Neuronal stem cell (in vitro differentiated cells): Measurements from ENCODE around the gene ZNF184.
A peak's percentile ranks its signal among the peaks of the same experiment; 100 is the strongest.

Experiments
- DNase-seq: peaks from one replicate; pipeline ENCODE4 v3.0.0-alpha.2; 2013; ENCODE audit warnings: low spot score
- H2AFZ ChIP-seq: one replicate; pipeline ENCODE4 v1.6.1; 2013; ENCODE audit warnings: mild to moderate bottlenecking, low read length, inconsistent platforms
- H2AK5ac ChIP-seq: 2 replicates; pipeline ENCODE4 v1.6.1; 2013; ENCODE audit warnings: low read depth, mild to moderate bottlenecking, inconsistent platforms, low read length, moderate library complexity, mixed read lengths
- H2BK120ac ChIP-seq: 2 replicates; pipeline ENCODE4 v1.6.1; 2013; ENCODE audit warnings: low read depth, mild to moderate bottlenecking, inconsistent platforms, low read length, moderate library complexity, mixed read lengths
- H2BK12ac ChIP-seq: one replicate; pipeline ENCODE4 v1.6.1; 2013; ENCODE audit warnings: low read length, inconsistent platforms
- H2BK15ac ChIP-seq: 2 replicates; pipeline ENCODE4 v1.6.1; 2013; ENCODE audit warnings: mild to moderate bottlenecking, low read length, inconsistent platforms, mixed read lengths
- H2BK5ac ChIP-seq: one replicate; pipeline ENCODE4 v1.6.1; 2013; ENCODE audit warnings: inconsistent platforms, mild to moderate bottlenecking, low read length, moderate library complexity
- H3K14ac ChIP-seq: one replicate; pipeline ENCODE4 v1.6.1; 2013; ENCODE audit warnings: low read length, inconsistent platforms
- H3K18ac ChIP-seq: 2 replicates; pipeline ENCODE4 v1.6.1; 2013; ENCODE audit warnings: low read length, inconsistent platforms
- H3K23ac ChIP-seq: 2 replicates; pipeline ENCODE4 v1.6.1; 2013; ENCODE audit warnings: low read depth, mild to moderate bottlenecking, mixed read lengths, low read length, inconsistent platforms; ENCODE audit not compliant: poor library complexity
- H3K27ac ChIP-seq: replicated peaks from 3 replicates; pipeline ENCODE4 v1.5.1; 2013; ENCODE audit warnings: low read length, inconsistent platforms
- H3K27me3 ChIP-seq, 3 experiments: 2 replicates each; pipeline ENCODE4 v1.6.1; 2013; ENCODE audit warnings: low read length in 3 of 3, mild to moderate bottlenecking in 2 of 3, inconsistent platforms in 1 of 3, low read depth in 1 of 3, mixed read lengths in 1 of 3, moderate library complexity in 1 of 3; ENCODE audit not compliant: control insufficient read depth in 3 of 3, insufficient read depth in 3 of 3
- H3K36me3 ChIP-seq, 2 donors: replicated peaks in 1 of 2; 2 replicates each; pipeline ENCODE4 v1.6.1; 2013; ENCODE audit warnings: low read length in 2 of 2; ENCODE audit not compliant: control insufficient read depth in 2 of 2, insufficient read depth in 2 of 2
- H3K4ac ChIP-seq: 2 replicates; pipeline ENCODE4 v1.6.1; 2013; ENCODE audit warnings: inconsistent platforms, mild to moderate bottlenecking, low read length, moderate library complexity
- H3K4me1 ChIP-seq, 2 donors: 1 replicate in 1 of 2; 2 replicates in 1 of 2; pipeline ENCODE4 v1.6.1; 2013; ENCODE audit warnings: low read length in 2 of 2, low read depth in 1 of 2; ENCODE audit not compliant: control insufficient read depth in 2 of 2, insufficient read depth in 1 of 2
- H3K4me2 ChIP-seq: one replicate; pipeline ENCODE4 v1.6.1; 2013; ENCODE audit warnings: mild to moderate bottlenecking, low read length, inconsistent platforms; ENCODE audit not compliant: insufficient read depth, poor library complexity, severe bottlenecking
- H3K4me3 ChIP-seq, 2 donors: 2 replicates each; pipeline ENCODE4 v1.5.1; 2013; ENCODE audit warnings: low read length in 2 of 2, mild to moderate bottlenecking in 2 of 2, inconsistent platforms in 1 of 2, moderate library complexity in 1 of 2
- H3K79me1 ChIP-seq: one replicate; pipeline ENCODE4 v1.6.1; 2013; ENCODE audit warnings: low read depth, mild to moderate bottlenecking, inconsistent platforms, low read length, moderate library complexity
- H3K9ac ChIP-seq: one replicate; pipeline ENCODE4 v1.6.1; 2013; ENCODE audit warnings: mild to moderate bottlenecking, low read depth, low read length, inconsistent platforms; ENCODE audit not compliant: poor library complexity
- H3K9me3 ChIP-seq, 2 donors: replicated peaks in 1 of 2; 2 replicates each; pipeline versions ENCODE3 to v1.6.1; 2013; ENCODE audit warnings: low read length in 2 of 2, mild to moderate bottlenecking in 2 of 2, inconsistent platforms in 1 of 2, low read depth in 1 of 2, mixed read lengths in 1 of 2, moderate library complexity in 1 of 2; ENCODE audit not compliant: control insufficient read depth in 2 of 2, insufficient read depth in 1 of 2
- H4K8ac ChIP-seq: one replicate; pipeline ENCODE4 v1.6.1; 2013; ENCODE audit warnings: low read depth, mild to moderate bottlenecking, inconsistent platforms, low read length, moderate library complexity
- H4K91ac ChIP-seq: one replicate; pipeline ENCODE4 v1.6.1; 2013; ENCODE audit warnings: low read length, low read depth, mild to moderate bottlenecking, inconsistent platforms; ENCODE audit not compliant: poor library complexity
- WGBS, 2 donors: extraction: QIAGEN DNeasy Blood & Tissue Kit; methylation state at CpG; one replicate each; pipeline ENCODE4 v1.1.7; 2013; ENCODE audit warnings: missing lambda C conversion rate in 2 of 2, mixed read lengths in 1 of 2; ENCODE audit not compliant: insufficient read length in 2 of 2, insufficient replicate concordance in 1 of 2; ENCODE audit errors: extremely low coverage in 2 of 2; 5-methylcytosine and 5-hydroxymethylcytosine counted together

The ZNF184 gene

DNA sequence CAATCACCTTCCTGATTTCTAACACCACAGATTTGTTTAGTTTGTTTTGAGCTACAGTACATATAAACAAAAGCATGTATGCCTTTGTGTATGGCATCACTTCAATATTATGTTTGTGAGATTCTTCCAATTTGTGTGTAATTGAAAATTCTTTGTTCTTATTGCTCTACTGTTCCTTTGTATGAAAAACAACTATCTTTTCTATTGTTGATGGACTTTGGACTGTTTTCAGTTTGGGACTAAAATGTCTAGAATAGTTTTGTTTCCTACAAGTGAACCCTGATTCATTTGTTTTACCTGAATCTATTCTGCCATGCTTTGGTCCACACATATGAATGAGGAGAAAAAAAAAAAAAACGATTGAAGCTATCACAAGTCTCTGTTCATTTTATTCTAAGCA lies 21.2 kb upstream of the ZNF184 start:
- Histone ChIP-seq H3K4me2 (no peak overlapping the region), H3K36me3 (no peaks in the 10 kb centered on the region), H2BK15ac (no peak overlapping the region), H3K4me1 (peaks cover 0 to 13% of the 10 kb centered on the region in 2 donors), H4K8ac (no peak overlapping the region), H3K27ac (no peak overlapping the region), H3K79me1 (no peaks in the 10 kb centered on the region), H3K18ac (no peak overlapping the region), H2BK120ac (no peak overlapping the region), H2AK5ac (no peak overlapping the region), H3K9ac (no peak overlapping the region), H3K14ac (no peak overlapping the region), H4K91ac (no peak overlapping the region), H3K27me3 (peaks cover 0 to 11% (median 0%) of the 10 kb centered on the region in 3 experiments), H3K9me3 (no peaks in the 10 kb centered on the region), H3K4me3 (no peak overlapping the region), H3K23ac (no peak overlapping the region), H3K4ac (no peak overlapping the region), H2AFZ (no peak overlapping the region), H2BK5ac (no peak overlapping the region), H2BK12ac (no peak overlapping the region)
- DNase-seq, result no peak
- WGBS, 2 donors, result no CpG with 5 or more reads among the region's 1 CpG

DNA sequence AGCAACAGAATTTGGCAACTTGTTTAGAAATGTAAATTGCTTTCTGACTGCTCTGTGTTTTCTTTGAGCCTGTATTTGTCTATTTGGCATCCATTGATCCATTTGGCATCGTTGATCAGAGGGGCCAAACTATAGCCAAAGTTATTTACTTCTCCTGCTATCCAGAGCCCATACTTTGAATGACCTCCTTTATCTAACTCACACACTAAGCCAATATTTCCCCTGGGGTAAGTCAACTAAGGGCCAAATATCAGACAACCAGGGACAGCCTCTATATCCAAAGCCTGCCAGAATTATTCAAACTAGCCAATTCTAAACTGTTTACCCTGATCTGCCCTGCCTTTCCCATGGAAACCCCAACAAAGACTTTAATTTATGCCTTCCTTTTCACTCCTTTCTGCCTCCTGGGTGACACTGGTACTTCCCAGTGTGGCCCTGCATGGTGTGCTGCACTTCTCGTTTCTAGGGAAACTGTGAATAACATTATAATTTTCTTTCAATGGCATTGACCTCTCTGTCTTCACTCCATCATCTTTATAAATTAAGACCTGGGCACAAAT lies 19.8 kb upstream of the ZNF184 start:
- H4K8ac ChIP-seq, result no peak overlapping the region
- no peak overlapping the region for H3K4me2 ChIP-seq
- H2AFZ ChIP-seq, result no peak overlapping the region
- no peak overlapping the region for H2BK15ac ChIP-seq
- no peaks in the 10 kb centered on the region for H3K36me3 ChIP-seq
- no peak overlapping the region for H2BK5ac ChIP-seq
- H3K18ac ChIP-seq, result no peak overlapping the region
- H3K27me3 ChIP-seq, result peaks cover 0 to 8% (median 0%) of the 10 kb centered on the region in 3 experiments
- H3K14ac ChIP-seq, result no peak overlapping the region
- H2BK120ac ChIP-seq, result no peak overlapping the region
- no peaks in the 10 kb centered on the region for H3K9me3 ChIP-seq
- H2BK12ac ChIP-seq, result no peak overlapping the region
- no peak overlapping the region for H3K23ac ChIP-seq
- H3K4ac ChIP-seq, result no peak overlapping the region
- H3K4me1 ChIP-seq, result peaks cover 0 to 13% of the 10 kb centered on the region in 2 donors
- H2AK5ac ChIP-seq, result no peak overlapping the region
- H4K91ac ChIP-seq, result no peak overlapping the region
- DNase-seq, result no peak
- no peak overlapping the region for H3K27ac ChIP-seq
- H3K79me1 ChIP-seq, result no peaks in the 10 kb centered on the region
- H3K9ac ChIP-seq, result no peak overlapping the region
- no CpG with 5 or more reads among the region's 2 CpGs for WGBS, 2 donors
- H3K4me3 ChIP-seq, result no peak overlapping the region

DNA sequence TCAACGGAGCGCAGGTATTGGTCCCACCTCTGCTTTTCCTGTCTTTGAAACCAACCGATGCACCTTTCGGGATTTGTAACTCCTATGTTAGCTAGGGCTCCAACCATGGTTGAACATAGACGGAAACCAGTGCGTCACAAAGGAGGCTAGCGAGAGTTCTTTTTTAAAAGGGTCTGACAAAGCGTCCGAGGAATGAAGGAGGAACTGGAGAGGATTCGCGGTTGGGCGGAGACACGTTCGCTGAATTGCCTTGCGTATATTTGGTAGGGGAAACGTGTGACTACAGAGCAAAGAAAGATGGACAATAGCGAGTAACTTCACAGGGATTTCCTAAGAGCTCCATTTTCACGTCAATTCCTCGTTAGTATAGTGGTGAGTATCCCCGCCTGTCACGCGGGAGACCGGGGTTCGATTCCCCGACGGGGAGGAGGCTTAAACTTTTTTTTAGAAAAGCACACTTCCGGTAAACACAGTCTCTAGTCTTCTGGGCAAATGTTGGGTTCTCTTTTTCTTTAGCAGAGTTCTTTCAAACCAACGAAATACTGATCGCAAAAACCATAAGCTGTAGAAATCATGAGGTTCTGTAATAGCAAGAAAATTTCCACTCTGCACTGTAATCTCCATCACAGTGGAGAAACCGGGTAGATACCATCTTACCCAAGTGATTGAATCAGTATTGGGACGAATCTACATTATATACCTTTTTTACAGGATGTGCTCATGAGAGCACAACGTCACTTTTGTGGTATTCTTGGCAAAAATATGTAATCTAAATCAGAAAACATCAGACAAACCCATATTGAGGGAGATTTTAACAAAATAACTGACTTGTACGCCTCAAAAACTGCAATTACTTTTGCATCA lies 6.6 kb upstream of the ZNF184 start:
- Histone ChIP-seq H3K14ac (no peak overlapping the region), H3K9me3 (no peaks in the 10 kb centered on the region), H3K4me2 (peak overlapping the region; percentile 43), H2AFZ (peak overlapping the region; percentile 89), H3K4me1 (no peaks in the 10 kb centered on the region), H2BK120ac (no peak overlapping the region), H3K18ac (peak overlapping the region; percentile 49), H2BK15ac (no peak overlapping the region), H2BK5ac (no peak overlapping the region), H3K9ac (peak overlapping the region; percentile 34), H4K91ac (no peak overlapping the region), H3K23ac (no peak overlapping the region), H3K27ac (peak overlapping the region; percentile 69), H3K4me3 (peak overlapping the region; percentile 63 to 92), H3K36me3 (no peaks in the 10 kb centered on the region), H3K79me1 (no peaks in the 10 kb centered on the region), H3K27me3 (no peaks in the 10 kb centered on the region), H2BK12ac (no peak overlapping the region), H3K4ac (no peak overlapping the region), H4K8ac (no peak overlapping the region), H2AK5ac (no peak overlapping the region)
- peak; percentile 90 for DNase-seq
- no CpG with 5 or more reads among the region's 33 CpGs for WGBS, 2 donors

DNA sequence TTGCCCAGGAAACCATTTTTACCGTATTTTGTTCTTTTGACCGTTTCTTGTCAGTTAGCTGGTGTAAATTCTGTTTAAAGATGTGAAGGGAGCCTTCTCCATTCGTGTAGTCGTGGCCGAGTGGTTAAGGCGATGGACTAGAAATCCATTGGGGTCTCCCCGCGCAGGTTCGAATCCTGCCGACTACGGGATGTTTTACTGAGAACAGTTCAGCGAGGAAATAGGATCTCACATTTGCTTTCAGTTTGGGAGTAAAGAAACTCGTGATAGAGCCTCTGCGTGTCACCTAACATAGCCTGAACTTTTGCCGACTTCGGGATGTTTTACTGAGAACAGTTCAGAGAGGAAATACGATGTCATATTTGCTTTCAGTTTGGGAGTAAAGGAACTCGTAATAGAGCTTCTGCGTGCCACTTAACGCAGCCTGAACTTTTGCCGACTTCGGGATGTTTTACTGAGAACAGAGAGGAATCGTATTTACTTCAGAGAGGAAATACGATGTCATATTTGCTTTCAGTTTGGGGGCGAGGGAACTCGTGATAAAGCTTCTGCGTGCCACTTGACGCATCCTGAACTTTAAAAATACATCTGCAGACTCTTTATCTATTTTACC lies 5.9 kb upstream of the ZNF184 start:
- Histone ChIP-seq H3K14ac (no peak overlapping the region), H3K23ac (no peak overlapping the region), H3K27me3 (no peaks in the 10 kb centered on the region), H2BK120ac (no peak overlapping the region), H3K4me3 (peak overlapping the region; percentile 63 to 92), H4K91ac (no peak overlapping the region), H3K9me3 (no peaks in the 10 kb centered on the region), H3K4me1 (no peaks in the 10 kb centered on the region), H3K79me1 (no peaks in the 10 kb centered on the region), H2AFZ (peak overlapping the region; percentile 89), H2BK12ac (no peak overlapping the region), H3K27ac (peak overlapping the region; percentile 69), H2AK5ac (no peak overlapping the region), H3K36me3 (no peaks in the 10 kb centered on the region), H3K18ac (no peak overlapping the region), H3K9ac (peak overlapping the region; percentile 34), H2BK5ac (no peak overlapping the region), H3K4me2 (peak overlapping the region; percentile 60), H4K8ac (no peak overlapping the region), H2BK15ac (no peak overlapping the region), H3K4ac (no peak overlapping the region)
- WGBS, 2 donors, result no CpG with 5 or more reads among the region's 28 CpGs
- peak; percentile 76 for DNase-seq
